Psoas muscle (tissue), 8 donors: Measurements from ENCODE around the gene HECW1. TPM values are rescaled to one million over a fixed set of nuclear protein-coding genes. Genes with fewer than 3 reads are reported as not detected.

Source experiments
- ATAC-seq, 4 donors: fragments of 200-7000 bp; cut with Tn5 transposase; one replicate each; pipeline ENCODE4 v1.9.1; 2020; ENCODE audit warnings: moderate library complexity in 3 of 4, mild to moderate bottlenecking in 2 of 4
- DNase-seq, 2 donors: peaks; one replicate each; pipeline ENCODE4 v3.0.0-alpha.2; 2020
- H3K27ac ChIP-seq: fragments of 200-600 bp; one replicate; pipeline ENCODE4 v1.8.0; 2022
- H3K27me3 ChIP-seq, 3 donors: fragments of 200-600 bp in 1 of 3; one replicate each; pipeline versions ENCODE4 v1.6.1 to v1.8.0; 2013 to 2022; ENCODE audit warnings: low read length in 2 of 3, mild to moderate bottlenecking in 2 of 3, moderate library complexity in 1 of 3; ENCODE audit not compliant: insufficient read depth in 3 of 3
- H3K36me3 ChIP-seq, 2 donors: fragments of 200-600 bp in 1 of 2; one replicate each; pipeline versions ENCODE4 v1.6.1 to v1.8.0; 2013 to 2022; ENCODE audit warnings: low read depth in 1 of 2, mild to moderate bottlenecking in 1 of 2, moderate library complexity in 1 of 2; ENCODE audit not compliant: insufficient read depth in 1 of 2
- H3K4me1 ChIP-seq: fragments of 200-600 bp; one replicate; pipeline ENCODE4 v1.8.0; 2022
- H3K4me3 ChIP-seq: fragments of 200-600 bp; one replicate; pipeline ENCODE4 v1.8.0; 2022; ENCODE audit warnings: mild to moderate bottlenecking
- H3K9me3 ChIP-seq: fragments of 200-600 bp; one replicate; pipeline ENCODE4 v1.8.0; 2022
- WGBS, 3 donors: extraction: QIAGEN DNeasy Blood & Tissue Kit; methylation state at CpG; one replicate each; pipeline versions ENCODE4 v1.1.6 to v1.1.7; 2013; 5-methylcytosine and 5-hydroxymethylcytosine counted together
- intact Hi-C, 2 donors: fragments of 100-400 bp; cut with DNase I; formaldehyde crosslinking; loops; one replicate each; pipeline versions ENCODE4 v1.11.0 to v1.14.2; 2022
- polyA plus RNA-seq, 3 donors: library from polyadenylated mRNA; stranded (reverse); fragments of 200-250 nt; gene quantifications; one replicate each; pipeline ENCODE4 v1.2.3, GENCODE V29; 2013
- total RNA-seq, 4 donors: library from RNA; stranded (reverse); fragmentation: NEBNext Ultra II Directional in 2 of 4; extraction: Animal tissue kit (Norgen Biotek cat#: 25700) in 2 of 4; gene quantifications; one replicate each; pipeline versions ENCODE4 v1.2.1 to v1.2.4, GENCODE V29; 2021 to 2023
- TF ChIP-seq, protein P1 (sequence below): fragments of 200-600 bp; IDR thresholded peaks from one replicate; pipeline ENCODE4 v1.8.0; 2022; ENCODE audit warnings: antibody characterized with exemption
- donor health status: healthy with polysubstance abuse.
- donor health status: DM: no; HTN: no; CAD: no; lungs with moderate emphysema.
- donor health status: Bipolar disorder and iron deficiency.
- donor health status: healthy.
- donor health status: DM: yes; HTN: yes; CAD: no.
- donor health status: DM: no; HTN: no; CAD: no.
- donor health status: DM: no; HTN: no; CAD: no.
- donor health status: DM: yes; HTN: yes; CAD: no.

Gene HECW1
- total and polyA plus RNA-seq, 7 donors = 0.07 to 2.8 (median 1.0) TPM

GRCh38 chr7:43589728-43590127, 477.3 kb downstream of the HECW1 start:
- Histone ChIP-seq H3K4me3 (no peak overlapping the region), H3K9me3 (no peaks in the 10 kb centered on the region), H3K27me3 (no peaks in the 10 kb centered on the region), H3K27ac (no peak overlapping the region), H3K36me3 (no peaks in the 10 kb centered on the region), H3K4me1 (peaks cover 22% of the 10 kb centered on the region)
- TF ChIP-seq, protein P1, sequence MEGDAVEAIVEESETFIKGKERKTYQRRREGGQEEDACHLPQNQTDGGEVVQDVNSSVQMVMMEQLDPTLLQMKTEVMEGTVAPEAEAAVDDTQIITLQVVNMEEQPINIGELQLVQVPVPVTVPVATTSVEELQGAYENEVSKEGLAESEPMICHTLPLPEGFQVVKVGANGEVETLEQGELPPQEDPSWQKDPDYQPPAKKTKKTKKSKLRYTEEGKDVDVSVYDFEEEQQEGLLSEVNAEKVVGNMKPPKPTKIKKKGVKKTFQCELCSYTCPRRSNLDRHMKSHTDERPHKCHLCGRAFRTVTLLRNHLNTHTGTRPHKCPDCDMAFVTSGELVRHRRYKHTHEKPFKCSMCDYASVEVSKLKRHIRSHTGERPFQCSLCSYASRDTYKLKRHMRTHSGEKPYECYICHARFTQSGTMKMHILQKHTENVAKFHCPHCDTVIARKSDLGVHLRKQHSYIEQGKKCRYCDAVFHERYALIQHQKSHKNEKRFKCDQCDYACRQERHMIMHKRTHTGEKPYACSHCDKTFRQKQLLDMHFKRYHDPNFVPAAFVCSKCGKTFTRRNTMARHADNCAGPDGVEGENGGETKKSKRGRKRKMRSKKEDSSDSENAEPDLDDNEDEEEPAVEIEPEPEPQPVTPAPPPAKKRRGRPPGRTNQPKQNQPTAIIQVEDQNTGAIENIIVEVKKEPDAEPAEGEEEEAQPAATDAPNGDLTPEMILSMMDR = no peak
- DNase-seq = no peak
- 91 to 95% (median 94%) methylated on average over 3 of the region's 3 CpGs for WGBS, 3 donors
- intact Hi-C loops = loop anchor here in 1 of 2 donors (10.0 kb wide), 1 partner anchor 245 kb away; no protein-coding TSS in a partner anchor
- no peak for ATAC-seq

DNA sequence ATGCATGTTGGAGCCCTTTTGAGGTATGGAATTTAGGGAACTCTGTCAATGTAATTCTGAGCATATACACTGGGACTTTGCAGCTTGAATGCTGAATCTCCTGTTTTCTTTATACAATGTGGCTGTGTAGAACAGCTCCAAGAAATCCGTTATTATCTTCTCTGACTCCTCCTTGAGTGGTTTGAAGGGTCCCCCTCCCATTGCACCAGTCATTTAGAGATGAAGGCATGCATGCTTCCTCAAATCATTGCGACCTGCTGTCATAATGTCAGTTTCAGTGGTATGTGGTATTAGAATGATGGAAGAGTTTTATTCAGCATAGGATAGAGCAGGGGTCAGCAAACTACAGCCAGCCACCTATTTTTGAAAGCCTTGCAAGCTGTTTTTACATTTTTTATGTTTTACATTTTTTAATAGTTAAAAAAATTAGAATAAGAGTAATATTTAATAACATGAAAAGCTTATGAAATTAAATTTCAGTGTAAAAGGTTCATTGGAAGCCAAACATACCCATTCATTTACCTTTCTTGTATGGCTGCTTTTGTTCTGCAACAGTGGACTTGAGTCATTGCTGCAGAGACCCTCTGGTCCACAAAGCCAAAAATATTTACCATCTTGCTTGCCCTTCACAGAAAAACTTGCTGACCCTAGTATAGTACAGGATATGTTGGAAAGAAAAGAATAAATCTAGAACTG, 478.6 kb downstream of the HECW1 start:
- Histone ChIP-seq H3K4me3 (no peak overlapping the region), H3K27me3 (no peaks in the 10 kb centered on the region), H3K36me3 (peaks cover 0 to 2% of the 10 kb centered on the region in 2 donors), H3K4me1 (peaks cover 10% of the 10 kb centered on the region), H3K9me3 (no peaks in the 10 kb centered on the region), H3K27ac (no peak overlapping the region)
- TF ChIP-seq, protein P1 = no peak
- DNase-seq (no peak), ATAC-seq (no peak)
- intact Hi-C loops = no loop called here
- 81 to 88% (median 85%) methylated on average over 2 of the region's 2 CpGs for WGBS, 3 donors

GRCh38 chr7:43591558-43592180, 479.2 kb downstream of the HECW1 start:
- no peak overlapping the region for H3K27ac ChIP-seq
- 55 to 67% (median 57%) methylated on average over 4 of the region's 4 CpGs for WGBS, 3 donors
- no peaks in the 10 kb centered on the region for H3K9me3 ChIP-seq
- no peaks in the 10 kb centered on the region for H3K27me3 ChIP-seq
- TF ChIP-seq, protein P1 = no peak
- H3K36me3 ChIP-seq = peaks cover 0 to 9% of the 10 kb centered on the region in 2 donors
- H3K4me3 ChIP-seq = no peak overlapping the region
- ATAC-seq = peak in 3 of 4 donors; percentile 48 to 83 (median 58)
- peaks cover 7% of the 10 kb centered on the region for H3K4me1 ChIP-seq
- DNase-seq = no peak
- intact Hi-C loops = no loop called here

- H3K27me3 ChIP-seq = no peaks in the 10 kb centered on the region
- WGBS, 3 donors = 88 to 98% (median 93%) methylated on average over 3 of the region's 3 CpGs
- no peak overlapping the region for H3K4me3 ChIP-seq
- H3K27ac ChIP-seq = no peak overlapping the region
- no peak for DNase-seq
- intact Hi-C loops = no loop called here
- H3K9me3 ChIP-seq = no peaks in the 10 kb centered on the region
- H3K4me1 ChIP-seq = peaks cover 7% of the 10 kb centered on the region
- TF ChIP-seq, protein P1 = no peak
- no peak for ATAC-seq
- peaks cover 0 to 14% of the 10 kb centered on the region in 2 donors for H3K36me3 ChIP-seq
These were observed 479.9 kb downstream of the HECW1 start for GRCh38 chr7:43592326-43592725.
